KBM-7 (cell line): Measurements from ENCODE around the gene MAD2L2.

Source experiments
- DNase-seq: peaks from one replicate; pipeline ENCODE4 v3.0.0-alpha.2; 2015
- in situ Hi-C: fragments of 300-500 bp; cut with MboI; formaldehyde crosslinking; loops from 2 replicates; pipeline ENCODE4 v1.14.3; 2020; ENCODE audit warnings: low sequenced_read_pairs, low pct_unique_long_range_greater_than_20kb, mixed read lengths

Gene MAD2L2

DNA sequence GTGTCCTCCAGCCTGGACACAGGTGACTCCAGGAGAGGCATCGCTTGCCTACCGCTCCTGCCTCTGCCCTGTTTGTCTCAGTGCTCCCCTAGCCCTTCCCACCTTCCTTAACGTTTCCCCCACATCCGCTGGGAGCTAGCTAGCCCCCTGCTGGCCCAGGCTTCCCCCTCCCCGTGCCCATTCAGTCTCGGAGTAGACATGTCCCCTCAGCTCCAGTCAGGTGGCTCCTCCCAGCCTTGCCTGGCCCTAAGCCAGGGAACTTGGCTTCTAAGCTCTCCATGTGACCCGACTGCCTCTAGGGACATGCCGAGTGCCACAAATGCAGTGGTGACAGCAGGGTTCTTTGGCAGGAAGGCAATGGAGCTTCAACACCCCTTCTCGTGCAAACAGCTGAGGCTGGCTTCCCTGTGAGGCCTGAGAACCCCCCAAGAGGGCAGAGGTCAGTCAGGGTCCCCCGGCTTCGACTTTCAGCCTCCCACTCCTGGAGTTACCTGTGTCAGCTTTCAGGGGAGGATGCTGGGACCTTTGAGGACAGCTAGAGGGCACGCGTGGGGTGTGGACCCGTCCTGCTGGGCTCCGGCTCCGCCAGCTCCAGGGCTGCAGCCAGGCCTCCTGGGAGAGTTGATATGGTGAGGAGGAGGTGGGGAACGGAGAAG is 26.8 kb upstream of the MAD2L2 start:
- DNase-seq, result no peak
- in situ Hi-C loops, result no loop called here

GRCh38 chr1:11706292-11706691 is 25.3 kb upstream of the MAD2L2 start:
- in situ Hi-C loops, result no loop called here
- DNase-seq, result no peak

GRCh38 chr1:11705596-11705995 is 24.6 kb upstream of the MAD2L2 start:
- in situ Hi-C loops, result no loop called here

GRCh38 chr1:11704691-11705475 is 23.9 kb upstream of the MAD2L2 start:
- in situ Hi-C loops, result no loop called here
- no peak for DNase-seq

More at GRCh38 chr1:11705596-11705995, 24.6 kb upstream of the MAD2L2 start:
- DNase-seq, result no peak

DNA sequence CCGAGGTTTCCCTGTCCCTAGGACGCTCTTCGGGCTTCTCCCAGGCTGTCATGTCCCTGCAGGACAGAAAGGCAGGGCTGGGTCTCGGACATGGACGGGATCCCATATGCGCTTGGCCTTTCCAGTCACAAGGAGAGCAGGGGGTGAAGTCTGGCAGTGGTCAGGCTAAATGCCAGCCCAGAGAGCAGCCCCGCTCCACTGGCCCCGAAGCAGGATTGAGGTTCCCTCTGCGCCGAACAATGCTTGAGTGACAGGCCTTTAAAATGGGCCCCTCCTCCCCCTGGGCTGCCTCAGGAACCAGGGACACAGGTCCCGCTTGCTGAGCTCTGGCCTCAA is 23.2 kb upstream of the MAD2L2 start:
- in situ Hi-C loops, result no loop called here
- DNase-seq, result no peak

DNA sequence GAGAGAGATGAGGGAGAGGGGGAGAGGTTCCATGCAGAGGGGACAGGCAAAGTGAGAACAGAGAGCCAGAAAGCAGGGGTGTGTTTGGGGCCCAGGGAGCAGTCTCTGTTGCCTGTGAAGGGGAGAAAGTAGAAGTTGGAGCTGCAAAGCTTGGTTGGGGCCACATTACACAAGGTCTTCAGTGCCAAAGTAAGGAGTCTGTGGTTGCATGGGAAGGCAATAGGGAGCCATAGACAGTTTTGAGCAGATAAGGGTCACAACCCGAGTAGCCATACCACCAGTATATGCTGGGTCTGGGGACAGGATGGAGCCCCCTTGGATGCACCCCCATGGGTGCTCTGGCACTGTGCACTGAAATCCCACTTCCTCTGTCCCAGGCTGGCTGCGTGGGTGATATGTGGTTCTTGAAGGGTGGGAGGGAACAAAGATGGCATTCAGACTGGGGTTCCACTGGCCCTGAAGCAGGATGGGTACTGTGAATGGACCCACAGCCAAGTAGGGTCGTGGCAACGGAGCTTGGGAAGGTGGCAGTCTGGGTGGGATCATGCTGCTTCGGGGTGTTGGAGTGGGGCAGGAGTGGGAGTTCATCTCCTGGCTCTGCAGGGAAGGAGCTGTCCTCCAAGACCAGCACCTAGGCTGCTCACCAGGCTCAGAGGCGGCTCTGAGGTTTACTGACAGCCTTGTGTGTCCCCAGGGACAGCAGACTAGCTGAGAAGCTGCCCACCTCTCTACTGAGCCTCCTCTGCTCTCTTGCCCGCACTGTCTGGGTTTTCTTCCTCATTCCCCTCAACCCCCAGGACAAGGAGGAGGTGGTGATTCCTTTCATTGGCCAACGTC is 22.6 kb upstream of the MAD2L2 start:
- DNase-seq, result no peak
- in situ Hi-C loops, result no loop called here

DNA sequence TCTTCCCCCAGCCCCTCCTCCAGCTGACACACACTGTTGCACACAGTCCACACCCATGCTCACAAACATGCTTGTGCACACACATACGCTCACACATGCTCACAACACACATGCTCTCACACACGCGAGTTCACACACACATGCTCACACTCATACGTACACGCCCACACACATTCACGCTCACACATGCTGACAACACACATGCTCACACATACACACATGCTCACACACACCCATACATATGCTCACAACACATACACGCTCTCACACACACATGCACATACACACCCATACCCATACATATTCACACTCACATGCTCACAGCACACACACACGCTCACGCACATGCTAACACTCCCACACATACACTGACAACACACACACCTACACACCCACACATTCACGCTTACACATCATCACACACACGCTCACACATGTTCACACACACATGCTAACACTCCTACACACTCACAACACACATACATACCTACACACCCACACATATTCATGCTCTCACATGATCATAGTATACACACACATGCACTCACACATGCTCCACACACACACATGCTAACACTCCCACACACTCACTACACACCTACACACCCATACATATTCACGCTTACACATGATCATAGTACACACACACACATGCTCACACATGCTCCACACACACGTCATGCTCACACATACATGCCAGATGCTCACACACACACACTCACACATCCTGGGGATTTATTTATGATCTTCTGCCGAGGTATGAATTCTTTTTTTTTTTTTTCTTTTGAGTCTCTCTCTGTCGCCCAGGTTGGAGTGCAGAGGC is 21.2 kb upstream of the MAD2L2 start:
- no peak for DNase-seq
- in situ Hi-C loops, result no loop called here

GRCh38 chr1:11701551-11701961 is 20.6 kb upstream of the MAD2L2 start:
- in situ Hi-C loops, result no loop called here
- no peak for DNase-seq

GRCh38 chr1:11700601-11701467 is 19.9 kb upstream of the MAD2L2 start:
- no peak for DNase-seq
- in situ Hi-C loops, result no loop called here

GRCh38 chr1:11697893-11698210 is 16.9 kb upstream of the MAD2L2 start:
- no peak for DNase-seq
- in situ Hi-C loops, result no loop called here

DNA sequence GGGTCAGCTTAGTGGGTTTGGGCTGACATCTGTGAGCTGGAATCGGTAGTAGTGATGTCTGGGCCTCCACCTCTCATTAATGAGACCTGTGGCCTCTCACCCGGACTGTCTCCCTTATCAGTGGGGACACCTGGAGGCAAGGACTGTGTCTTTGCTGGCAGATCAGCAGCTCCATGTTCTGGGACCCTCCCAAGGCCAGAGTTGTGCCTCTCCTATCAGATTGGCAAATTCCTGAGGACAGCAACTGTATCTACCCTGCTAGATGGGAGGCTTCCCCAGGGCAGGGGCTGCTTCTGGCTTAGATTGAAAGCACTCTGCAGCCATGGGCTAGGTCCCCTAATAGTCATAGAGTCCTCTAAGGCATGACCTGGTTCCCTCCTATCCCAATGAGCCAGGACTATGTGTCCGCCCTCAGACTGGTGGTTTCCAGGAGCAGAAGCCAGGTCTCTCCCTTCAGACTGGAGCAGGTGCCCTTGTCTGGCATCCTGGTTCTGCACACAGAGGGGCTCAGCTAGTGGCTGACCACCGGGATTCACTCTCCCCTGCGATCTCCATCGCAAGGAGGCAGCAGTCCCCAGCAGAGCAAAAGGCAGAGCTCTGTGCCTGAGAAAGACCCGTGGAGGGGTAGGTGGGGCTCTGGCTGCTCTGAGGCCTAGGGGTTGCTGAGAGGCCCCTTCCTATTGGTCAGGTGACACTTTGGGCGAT is 16.4 kb upstream of the MAD2L2 start:
- in situ Hi-C loops, result no loop called here
- no peak for DNase-seq

DNA sequence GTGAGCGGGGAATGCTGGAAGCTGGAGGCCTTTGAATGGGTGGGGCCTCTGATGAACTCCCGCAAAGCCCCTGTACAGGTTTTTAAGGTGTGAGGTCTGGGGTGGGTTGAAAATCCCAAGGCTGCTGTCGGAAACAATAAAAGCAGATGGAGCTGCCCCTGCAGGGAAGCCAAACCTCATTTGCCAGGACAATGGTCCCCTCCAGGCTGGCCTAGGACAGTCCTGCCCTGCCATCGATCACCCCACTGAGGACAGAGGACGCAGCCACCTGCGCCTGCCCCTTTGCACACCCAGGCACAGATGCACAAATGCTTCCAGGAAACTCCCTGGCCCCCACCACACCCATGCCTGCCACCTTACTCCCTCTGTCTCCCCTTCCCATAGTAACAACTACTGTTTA is 14.9 kb upstream of the MAD2L2 start:
- no peak for DNase-seq
- in situ Hi-C loops, result no loop called here

GRCh38 chr1:11693917-11694316 is 13.0 kb upstream of the MAD2L2 start:
- in situ Hi-C loops, result no loop called here
- DNase-seq, result no peak

DNA sequence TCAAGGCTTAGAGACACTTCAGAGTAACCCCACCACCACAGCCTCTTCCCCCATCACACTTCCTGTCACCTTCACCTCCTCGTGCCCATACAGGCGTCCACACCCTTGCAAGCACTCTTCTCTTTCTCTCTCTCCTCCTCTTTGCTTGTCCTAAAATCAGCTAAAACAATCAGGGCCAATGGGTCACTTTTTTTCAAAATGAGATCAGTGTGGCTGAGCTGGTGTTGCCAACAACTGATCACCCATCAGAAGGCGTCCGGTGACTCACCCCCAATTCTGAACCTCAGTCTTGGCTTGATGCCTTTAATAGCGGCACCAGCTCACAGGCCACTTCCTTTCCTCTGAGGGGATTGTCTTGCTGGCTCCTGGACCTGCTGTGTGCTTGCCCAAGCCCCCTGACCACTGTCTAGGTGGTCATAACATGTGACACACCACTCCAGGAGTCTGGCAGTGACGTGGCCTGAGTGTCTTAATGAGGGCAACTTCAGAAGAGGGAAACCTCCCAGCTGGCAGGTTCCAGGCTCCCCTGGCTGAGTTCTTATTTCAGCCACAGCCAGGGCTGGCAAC is 12.2 kb upstream of the MAD2L2 start:
- DNase-seq, result no peak
- in situ Hi-C loops, result no loop called here

- DNase-seq, result no peak
- in situ Hi-C loops, result no loop called here
Measured at GRCh38 chr1:11691928-11692711, 11.2 kb upstream of the MAD2L2 start.

DNA sequence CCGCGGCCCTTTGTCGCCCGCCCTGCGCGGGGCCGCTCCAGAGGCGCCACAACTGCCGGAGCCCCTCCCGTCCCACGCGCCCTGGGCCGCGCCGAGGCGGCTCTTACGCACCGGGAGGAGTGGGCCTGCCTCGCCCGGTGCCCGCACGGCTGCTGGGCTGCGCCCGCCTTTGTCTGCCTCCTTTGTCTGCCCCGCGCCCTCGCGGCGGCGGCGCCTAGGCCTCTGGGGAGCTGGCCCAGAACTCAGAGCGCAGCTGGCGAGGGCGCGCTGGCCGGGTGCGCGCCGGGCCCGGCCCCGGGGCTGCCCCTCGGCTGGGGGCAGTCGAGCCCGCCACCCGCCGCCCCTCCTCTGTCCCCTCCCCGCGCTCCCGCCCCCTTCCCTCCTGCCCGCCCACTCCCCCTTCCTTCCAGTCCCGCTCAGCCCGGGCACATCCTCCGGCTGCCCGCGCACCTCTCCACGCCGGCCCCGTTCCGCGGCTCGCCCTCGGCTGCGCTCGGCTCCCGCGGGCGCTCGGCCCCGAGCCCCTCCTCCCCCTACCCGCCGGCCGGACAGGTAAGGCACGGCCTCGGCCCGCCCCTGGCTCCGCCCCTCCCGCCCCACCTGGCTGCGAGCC is 10.5 kb upstream of the MAD2L2 start, which contains the start of gene DRAXIN:
TSS of gene DRAXIN (plus strand) at position 409 of the 613 bp plus-strand sequence. CDS start 14,549 bp downstream, outside the sequence.
- no peak for DNase-seq
- in situ Hi-C loops, result no loop called here
